Mucosa of descending colon (tissue), 3 donors: Measurements from ENCODE around the gene FBH1. TPM values are rescaled to one million over a fixed set of nuclear protein-coding genes. Genes with fewer than 3 reads are reported as not detected.
"Not testable (repeated sequence)": the region's sequence is repeated elsewhere in the genome, so short reads cannot be mapped to it uniquely, and the experiment has no call there.

Source experiments
- ATAC-seq: fragments of 200-7000 bp; cut with Tn5 transposase; one replicate; pipeline ENCODE4 v1.9.1; 2020; ENCODE audit warnings: mild to moderate bottlenecking, moderate library complexity
- DNase-seq, 3 donors: peaks; one replicate each; pipeline ENCODE4 v3.0.0-alpha.2; 2020
- H3K36me3 ChIP-seq: fragments of 200-600 bp; one replicate; pipeline ENCODE4 v1.8.0; 2021; ENCODE audit warnings: low read depth, mild to moderate bottlenecking
- H3K4me1 ChIP-seq: fragments of 200-600 bp; one replicate; pipeline ENCODE4 v1.8.0; 2021; ENCODE audit warnings: low read depth, mild to moderate bottlenecking
- H3K4me3 ChIP-seq: fragments of 200-600 bp; one replicate; pipeline ENCODE4 v1.8.0; 2021; ENCODE audit warnings: mild to moderate bottlenecking
- H3K9me3 ChIP-seq: fragments of 200-600 bp; one replicate; pipeline ENCODE4 v1.8.0; 2021; ENCODE audit warnings: mild to moderate bottlenecking
- intact Hi-C, 2 donors: fragments of 100-400 bp; cut with DNase I in 1 of 2; cut with micrococcal nuclease in 1 of 2; formaldehyde crosslinking; loops; one replicate each; pipeline versions ENCODE4 v1.11.0 to v1.11.1; 2022; cut with DNase I, micrococcal nuclease
- total RNA-seq, 3 donors: library from RNA; stranded (reverse); fragmentation: NEBNext Ultra II Directional in 2 of 3; extraction: Animal tissue kit (Norgen Biotek cat#: 25700) in 2 of 3; gene quantifications; one replicate each; pipeline versions ENCODE4 v1.2.1 to v1.2.4, GENCODE V29; 2021 to 2023
- TF ChIP-seq, protein P1 (sequence below): fragments of 200-600 bp; IDR thresholded peaks from one replicate; pipeline ENCODE4 v1.8.0; 2022; ENCODE audit warnings: antibody characterized with exemption, mild to moderate bottlenecking
- donor health status: DM: no; HTN: no; CAD: no; lungs with moderate emphysema.
- donor health status: DM: no; HTN: no; CAD: no.
- donor health status: DM: no; HTN: yes; CAD: no.

Gene FBH1
- total RNA-seq, 3 donors from 2014 or later = 74.1 to 109 (median 100) TPM

DNA sequence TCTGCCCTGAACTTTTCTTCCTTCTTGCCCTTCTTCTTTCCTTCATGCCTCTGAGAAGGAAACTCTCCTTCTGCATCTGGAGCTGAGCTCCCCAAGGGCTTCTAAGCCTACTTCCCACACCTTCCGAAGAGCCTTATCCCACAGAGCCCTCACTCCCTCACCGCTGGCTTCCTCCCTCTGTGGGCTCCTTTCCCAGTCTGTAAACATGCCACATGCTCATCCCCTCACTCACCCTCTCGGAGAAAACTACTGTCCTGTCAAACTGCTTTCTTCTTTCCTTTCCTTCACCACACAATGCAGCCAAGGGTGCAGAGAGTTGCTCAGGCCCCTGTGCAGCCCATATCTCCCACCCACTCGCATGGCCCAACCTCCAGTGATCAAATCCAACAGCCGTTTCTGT, 18.4 kb upstream of the FBH1 start:
- TF ChIP-seq, protein P1, sequence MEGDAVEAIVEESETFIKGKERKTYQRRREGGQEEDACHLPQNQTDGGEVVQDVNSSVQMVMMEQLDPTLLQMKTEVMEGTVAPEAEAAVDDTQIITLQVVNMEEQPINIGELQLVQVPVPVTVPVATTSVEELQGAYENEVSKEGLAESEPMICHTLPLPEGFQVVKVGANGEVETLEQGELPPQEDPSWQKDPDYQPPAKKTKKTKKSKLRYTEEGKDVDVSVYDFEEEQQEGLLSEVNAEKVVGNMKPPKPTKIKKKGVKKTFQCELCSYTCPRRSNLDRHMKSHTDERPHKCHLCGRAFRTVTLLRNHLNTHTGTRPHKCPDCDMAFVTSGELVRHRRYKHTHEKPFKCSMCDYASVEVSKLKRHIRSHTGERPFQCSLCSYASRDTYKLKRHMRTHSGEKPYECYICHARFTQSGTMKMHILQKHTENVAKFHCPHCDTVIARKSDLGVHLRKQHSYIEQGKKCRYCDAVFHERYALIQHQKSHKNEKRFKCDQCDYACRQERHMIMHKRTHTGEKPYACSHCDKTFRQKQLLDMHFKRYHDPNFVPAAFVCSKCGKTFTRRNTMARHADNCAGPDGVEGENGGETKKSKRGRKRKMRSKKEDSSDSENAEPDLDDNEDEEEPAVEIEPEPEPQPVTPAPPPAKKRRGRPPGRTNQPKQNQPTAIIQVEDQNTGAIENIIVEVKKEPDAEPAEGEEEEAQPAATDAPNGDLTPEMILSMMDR = no peak
- ATAC-seq (no peak), DNase-seq (no peak)
- Histone ChIP-seq H3K36me3 (no peaks in the 10 kb centered on the region), H3K9me3 (no peaks in the 10 kb centered on the region), H3K4me1 (no peaks in the 10 kb centered on the region), H3K4me3 (no peak overlapping the region)
- intact Hi-C loops = loop anchor here in 1 of 2 donors (10.0 kb wide), 1 partner anchor 57 kb away; the partner anchor contains the start of gene GDI2

DNA sequence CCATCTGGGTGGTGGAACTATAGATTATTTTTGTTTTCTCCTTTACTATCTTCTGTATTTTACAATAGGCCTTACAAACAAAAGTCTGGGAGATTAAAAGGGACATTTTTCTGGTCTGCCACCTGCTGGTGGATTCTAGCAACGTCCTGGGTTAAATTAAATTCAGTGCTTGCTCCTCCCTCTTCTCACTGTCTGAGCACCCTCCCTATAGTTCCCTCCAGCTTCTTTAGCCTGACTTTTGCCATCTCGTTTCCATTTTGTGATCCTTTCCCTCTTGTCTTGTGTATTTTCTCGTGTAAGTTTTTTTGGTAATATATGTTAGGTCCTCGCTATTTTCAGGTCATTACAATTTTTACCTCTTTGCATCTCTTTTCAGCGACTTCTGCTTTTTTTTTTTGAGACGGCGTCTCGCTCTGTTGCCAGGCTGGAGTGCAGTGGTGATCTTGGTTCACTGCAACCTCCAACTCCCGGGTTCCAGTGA, 16.5 kb upstream of the FBH1 start:
- DNase-seq (peak in 2 of 3 donors; percentile 55 to 84), ATAC-seq (peak; percentile 96)
- TF ChIP-seq, protein P1 = peak; percentile 74
- H3K4me3 ChIP-seq = no peak overlapping the region
- intact Hi-C loops = loop anchor here in 1 of 2 donors (10.0 kb wide), 1 partner anchor 59 kb away; the partner anchor contains the start of gene GDI2
- no peaks in the 10 kb centered on the region for H3K4me1 ChIP-seq
- no peaks in the 10 kb centered on the region for H3K9me3 ChIP-seq
- H3K36me3 ChIP-seq = no peaks in the 10 kb centered on the region

DNA sequence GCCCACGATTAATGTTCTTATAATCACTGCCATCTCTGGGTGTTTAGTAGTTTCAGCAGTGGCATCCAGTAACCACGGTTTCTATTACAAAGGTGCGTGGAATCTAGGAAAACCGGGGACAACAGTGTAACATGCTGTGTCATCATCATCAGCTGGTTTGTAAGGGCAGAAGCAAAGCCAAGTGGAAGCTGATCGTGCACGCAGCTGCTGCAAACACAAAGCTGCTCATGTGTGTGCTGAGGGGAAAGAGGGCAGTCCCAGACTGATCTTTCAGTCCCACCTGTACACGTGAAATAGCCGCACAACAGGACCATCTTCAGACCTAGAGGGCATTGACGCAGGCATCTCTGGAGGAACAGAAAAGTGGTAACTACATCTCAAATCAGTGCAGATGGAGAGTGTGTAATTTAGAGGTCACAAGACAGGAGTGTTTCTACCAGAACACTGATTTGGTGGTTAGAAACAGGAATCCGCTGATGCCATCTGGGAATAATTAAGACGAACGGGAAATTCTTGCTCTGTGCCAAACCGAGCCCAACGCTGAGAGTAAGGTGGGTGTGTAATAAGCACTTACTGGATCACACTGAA, 13.8 kb upstream of the FBH1 start:
- H3K4me3 ChIP-seq = no peak overlapping the region
- ATAC-seq (no peak), DNase-seq (no peak)
- intact Hi-C loops = loop anchor here in 1 of 2 donors (10.0 kb wide), 1 partner anchor 61 kb away; the partner anchor contains the start of gene GDI2
- no peaks in the 10 kb centered on the region for H3K36me3 ChIP-seq
- no peaks in the 10 kb centered on the region for H3K9me3 ChIP-seq
- H3K4me1 ChIP-seq = no peaks in the 10 kb centered on the region
- TF ChIP-seq, protein P1 = no peak

DNA sequence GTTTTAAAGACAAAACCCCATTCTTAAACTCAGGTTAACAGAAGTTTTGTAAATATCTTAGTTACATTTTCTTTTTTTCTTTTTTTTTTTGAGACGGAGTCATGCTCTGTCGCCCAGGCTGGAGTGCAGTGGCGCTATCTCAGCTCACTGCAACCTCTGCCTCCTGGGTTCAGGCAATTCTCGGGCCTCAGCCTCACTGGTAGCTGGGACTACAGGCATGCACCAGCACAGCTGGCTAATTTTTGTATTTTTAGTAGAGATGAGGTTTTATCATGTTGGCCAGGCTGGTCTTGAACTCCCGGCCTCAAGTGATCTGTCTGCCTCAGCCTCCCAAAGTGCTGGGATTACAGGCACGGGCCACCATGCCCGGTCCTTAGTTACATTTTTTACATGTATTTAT, 13.0 kb upstream of the FBH1 start:
- H3K4me3 ChIP-seq, H3K36me3 ChIP-seq, DNase-seq, H3K4me1 ChIP-seq, ATAC-seq, H3K9me3 ChIP-seq: not testable (repeated sequence)
- intact Hi-C loops = loop anchor here in 1 of 2 donors (10.0 kb wide), 1 partner anchor 62 kb away; the partner anchor contains the start of gene GDI2

DNA sequence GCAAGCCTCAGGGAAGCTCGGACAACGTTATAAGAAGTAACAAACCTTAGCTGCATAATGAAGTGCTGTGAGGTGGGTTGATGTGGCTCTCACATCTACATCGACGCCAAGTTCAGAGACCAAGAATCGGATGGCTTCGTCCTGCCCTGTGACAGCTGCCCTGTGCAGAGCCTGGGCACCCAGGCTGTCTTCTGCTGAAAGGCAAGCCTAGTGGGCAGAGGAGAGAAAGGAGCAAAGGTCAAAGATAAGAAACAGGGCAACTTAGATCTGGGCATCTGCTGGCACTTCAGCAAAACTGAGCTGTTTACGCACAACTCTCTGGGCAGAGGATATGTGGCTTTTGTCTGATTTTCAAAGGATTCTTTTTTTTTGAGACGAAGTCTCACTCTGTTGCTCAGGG, 7.1 kb upstream of the FBH1 start:
- TF ChIP-seq, protein P1 = no peak

DNA sequence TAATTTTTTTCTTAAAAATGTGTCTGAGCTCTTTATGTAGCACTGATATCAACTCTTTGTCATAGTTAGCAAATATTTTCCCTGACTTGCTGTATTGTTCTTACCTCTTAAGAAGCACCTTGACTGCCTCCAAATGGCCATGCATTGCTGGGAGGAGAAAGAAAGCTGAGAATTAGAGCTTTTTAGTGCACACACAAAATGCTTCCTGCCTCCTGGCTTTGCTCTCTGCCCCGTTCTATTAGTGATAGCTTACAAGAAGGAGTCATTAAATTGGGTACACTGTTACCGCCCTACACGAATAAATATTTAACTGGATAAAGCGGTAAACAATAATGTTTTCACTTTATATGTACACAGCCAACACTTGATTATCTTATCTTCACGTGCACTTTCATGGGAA, 4.4 kb upstream of the FBH1 start:
- TF ChIP-seq, protein P1 = no peak
- DNase-seq (no peak), ATAC-seq (no peak)
- Histone ChIP-seq H3K4me1 (peaks cover 19% of the 10 kb centered on the region), H3K9me3 (no peaks in the 10 kb centered on the region), H3K4me3 (no peak overlapping the region), H3K36me3 (no peaks in the 10 kb centered on the region)
- intact Hi-C loops = no loop called here

More for the DNA sequence above, 7.1 kb upstream of the FBH1 start:
- no peak for DNase-seq
- peaks cover 11% of the 10 kb centered on the region for H3K4me1 ChIP-seq
- no peak overlapping the region for H3K4me3 ChIP-seq
- H3K36me3 ChIP-seq = no peaks in the 10 kb centered on the region
- H3K9me3 ChIP-seq = no peaks in the 10 kb centered on the region
- peak; percentile 69 for ATAC-seq
- intact Hi-C loops = no loop called here
